ENCODE results near the gene VPS51. TPM values are rescaled to one million over a fixed set of nuclear protein-coding genes. Genes with fewer than 3 reads are reported as not detected.

Gene VPS51
- total and polyA plus RNA-seq, 10 of the 15 experiments (the other 5 are each of a cell fraction or from before 2014, with no cell fraction given): 1.5 to 279 (median 53.2) TPM

DNA sequence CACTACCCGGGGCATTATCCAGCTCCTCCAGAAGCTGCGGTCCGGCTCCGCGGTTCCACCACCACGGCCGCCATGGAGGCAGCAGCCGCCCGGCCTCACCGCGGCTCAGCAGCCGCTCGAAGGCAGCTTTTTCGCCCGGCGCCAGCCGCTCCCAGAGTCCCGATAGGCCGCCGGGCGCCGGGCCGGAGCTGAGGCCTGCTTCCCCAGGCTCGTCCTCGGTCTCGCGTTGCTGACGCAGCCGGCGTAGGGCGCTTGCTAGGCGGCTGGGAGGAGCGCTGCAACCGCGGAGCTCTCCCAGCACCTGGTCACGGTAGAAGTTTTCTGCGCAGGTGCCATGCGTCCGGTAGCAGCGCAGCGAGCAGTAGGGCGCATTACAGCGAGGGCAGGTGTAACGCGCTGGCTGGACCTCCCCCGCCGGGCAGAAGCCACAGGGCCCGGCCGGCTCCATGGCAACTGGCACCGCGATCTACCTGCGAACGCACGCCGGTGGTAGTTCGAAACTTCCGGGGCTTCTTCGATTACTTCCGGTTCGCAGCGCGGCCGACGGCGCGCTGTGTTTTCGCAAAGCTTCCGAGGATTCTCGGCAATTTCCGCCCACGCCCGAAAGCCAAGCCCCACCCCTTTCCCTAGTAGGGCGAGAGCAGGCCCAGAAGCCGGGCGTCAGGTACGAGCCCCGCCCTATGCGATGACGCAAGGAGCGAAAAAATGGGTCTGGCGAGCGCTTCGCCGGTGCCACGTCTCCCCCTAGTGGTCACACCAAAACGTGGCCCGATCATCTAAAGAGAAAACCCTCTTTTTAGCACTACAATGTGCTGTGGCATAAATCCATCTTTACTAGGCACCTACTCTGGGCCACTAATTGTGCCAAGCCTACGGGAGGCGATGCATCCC is 21.4 kb downstream of the VPS51 start, which contains the start of gene ZNHIT2:
Gene ZNHIT2, minus strand, starts transcription at position 496 of the 891 bp plus-strand sequence. Its CDS starts 48 bp downstream, at position 448.
- H3K4me3 ChIP-seq: peak within 1 kb of the TSS; percentile 76
- H3K4me1 ChIP-seq (ENCODE audit: control insufficient read depth, insufficient read depth, low read length): peaks cover 29% of the 10 kb centered on the region
- ChIA-PET SMC1A (ENCODE audit: uncharacterized antibody, unreplicated experiment) (interaction anchor here (1.0 to 2.8 kb wide), 7 partner anchors 17 to 269 kb away, joined by 3 to 11 read pairs (median 5); partner anchors contain the start of genes ARL2 and SYVN1), POLR2A (interaction anchor here (0.5 to 1.5 kb wide), 5 partner anchors 8 to 414 kb away, joined by 3 to 7 read pairs (median 3); partner anchors contain the start of genes CAPN1 and SYVN1), RAD21 (ENCODE audit: unreplicated experiment) (interaction anchor here (0.6 to 2.3 kb wide), 11 partner anchors 12 to 339 kb away, joined by 3 to 12 read pairs (median 5); partner anchors contain the start of genes ARL2, CAPN1, SF1 and SYVN1), CTCF (interaction anchor here (0.7 to 3.5 kb wide), 24 partner anchors 11 to 339 kb away, joined by 3 to 37 read pairs (median 3); partner anchors contain the start of genes ARL2, ATG2A, CAPN1 and SF1)
- H3K4me2 ChIP-seq (ENCODE audit: control insufficient read depth, insufficient read depth): peak within 1 kb of the TSS; percentile 90
- H3K27ac ChIP-seq (ENCODE audit: control insufficient read depth, insufficient read depth): peak within 1 kb of the TSS; percentile 68
- H3K36me3 ChIP-seq (ENCODE audit: control insufficient read depth in 2 of 2, insufficient read depth in 2 of 2, low read length in 1 of 2): peaks cover 9 to 19% of the 10 kb centered on the region in 2 experiments
- WGBS (ENCODE audit: insufficient coverage, insufficient replicate concordance, low lambda C conversion rate, missing lambda C conversion rate): 1% methylated on average over 89 of the region's 89 CpGs
- peak within 1 kb of the TSS; percentile 67 for H2AFZ ChIP-seq (ENCODE audit: control insufficient read depth, low read depth, low read length)
- in situ Hi-C loops (cut with MboI): no loop called here
- intact Hi-C loops (cut with micrococcal nuclease; ENCODE audit: unreplicated experiment): loop anchor here (1.0 to 10.0 kb wide), 5 partner anchors 77 to 343 kb away; partner anchors contain the start of genes DPF2, SAC3D1 and SF1
- H3K79me2 ChIP-seq (ENCODE audit: control insufficient read depth, insufficient read depth, low read length): peaks cover 48% of the 10 kb centered on the region
- peak; percentile 97 for DNase-seq (ENCODE audit: low read depth, low spot score)
- peak; percentile 75 for ATAC-seq
- H4K20me1 ChIP-seq (ENCODE audit: control insufficient read depth, insufficient read depth): no peaks in the 10 kb centered on the region; the same call in 1 of the 2 replicates
- FAIRE-seq: peak; percentile 97
- no peaks in the 10 kb centered on the region for H3K9me3 ChIP-seq (replicated peaks; ENCODE audit: control insufficient read depth, insufficient read depth, low read length)
- no TSS peak for BruUV-seq (replicated peaks)
- H3K27me3 ChIP-seq (replicated peaks in 1 of 2; ENCODE audit: control insufficient read depth in 2 of 2, insufficient read depth in 2 of 2, low read length in 1 of 2): no peaks in the 10 kb centered on the region
- H3K9ac ChIP-seq (ENCODE audit: control insufficient read depth, insufficient read depth, low read length): peak within 1 kb of the TSS; percentile 75
- peak; percentile 81 for TF ChIP-seq POLR2AphosphoS2 (IDR thresholded peaks at IDR 0.05; ENCODE audit: low read depth, low read length)
- TF ChIP-seq, protein P1, sequence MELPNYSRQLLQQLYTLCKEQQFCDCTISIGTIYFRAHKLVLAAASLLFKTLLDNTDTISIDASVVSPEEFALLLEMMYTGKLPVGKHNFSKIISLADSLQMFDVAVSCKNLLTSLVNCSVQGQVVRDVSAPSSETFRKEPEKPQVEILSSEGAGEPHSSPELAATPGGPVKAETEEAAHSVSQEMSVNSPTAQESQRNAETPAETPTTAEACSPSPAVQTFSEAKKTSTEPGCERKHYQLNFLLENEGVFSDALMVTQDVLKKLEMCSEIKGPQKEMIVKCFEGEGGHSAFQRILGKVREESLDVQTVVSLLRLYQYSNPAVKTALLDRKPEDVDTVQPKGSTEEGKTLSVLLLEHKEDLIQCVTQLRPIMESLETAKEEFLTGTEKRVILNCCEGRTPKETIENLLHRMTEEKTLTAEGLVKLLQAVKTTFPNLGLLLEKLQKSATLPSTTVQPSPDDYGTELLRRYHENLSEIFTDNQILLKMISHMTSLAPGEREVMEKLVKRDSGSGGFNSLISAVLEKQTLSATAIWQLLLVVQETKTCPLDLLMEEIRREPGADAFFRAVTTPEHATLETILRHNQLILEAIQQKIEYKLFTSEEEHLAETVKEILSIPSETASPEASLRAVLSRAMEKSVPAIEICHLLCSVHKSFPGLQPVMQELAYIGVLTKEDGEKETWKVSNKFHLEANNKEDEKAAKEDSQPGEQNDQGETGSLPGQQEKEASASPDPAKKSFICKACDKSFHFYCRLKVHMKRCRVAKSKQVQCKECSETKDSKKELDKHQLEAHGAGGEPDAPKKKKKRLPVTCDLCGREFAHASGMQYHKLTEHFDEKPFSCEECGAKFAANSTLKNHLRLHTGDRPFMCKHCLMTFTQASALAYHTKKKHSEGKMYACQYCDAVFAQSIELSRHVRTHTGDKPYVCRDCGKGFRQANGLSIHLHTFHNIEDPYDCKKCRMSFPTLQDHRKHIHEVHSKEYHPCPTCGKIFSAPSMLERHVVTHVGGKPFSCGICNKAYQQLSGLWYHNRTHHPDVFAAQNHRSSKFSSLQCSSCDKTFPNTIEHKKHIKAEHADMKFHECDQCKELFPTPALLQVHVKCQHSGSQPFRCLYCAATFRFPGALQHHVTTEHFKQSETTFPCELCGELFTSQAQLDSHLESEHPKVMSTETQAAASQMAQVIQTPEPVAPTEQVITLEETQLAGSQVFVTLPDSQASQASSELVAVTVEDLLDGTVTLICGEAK (IDR thresholded peaks at IDR 0.05; ENCODE audit: borderline replicate concordance): peak; percentile 98
- no peak for TF ChIP-seq RFX5 (IDR thresholded peaks at IDR 0.05; ENCODE audit: low read depth, low read length)
- TF ChIP-seq TCF7 (IDR thresholded peaks at IDR 0.05; ENCODE audit: borderline replicate concordance): no peak
- TF ChIP-seq NR2C2 (IDR thresholded peaks at IDR 0.05; ENCODE audit: borderline replicate concordance, control insufficient read depth, insufficient read length, low read depth): peak; percentile 79
- TF ChIP-seq SP1 (IDR thresholded peaks at IDR 0.05; ENCODE audit: low read depth, low read length): peak; percentile 47
- TF ChIP-seq CBFB (IDR thresholded peaks at IDR 0.05; ENCODE audit: low read depth): peak; percentile 77; the same call in 1 of the 2 replicates
- peak; percentile 32; the same call in 1 of the 2 replicates for TF ChIP-seq PAX5 (IDR thresholded peaks at IDR 0.05; ENCODE audit: borderline replicate concordance, low read depth, low read length)
- TF ChIP-seq, protein P2, sequence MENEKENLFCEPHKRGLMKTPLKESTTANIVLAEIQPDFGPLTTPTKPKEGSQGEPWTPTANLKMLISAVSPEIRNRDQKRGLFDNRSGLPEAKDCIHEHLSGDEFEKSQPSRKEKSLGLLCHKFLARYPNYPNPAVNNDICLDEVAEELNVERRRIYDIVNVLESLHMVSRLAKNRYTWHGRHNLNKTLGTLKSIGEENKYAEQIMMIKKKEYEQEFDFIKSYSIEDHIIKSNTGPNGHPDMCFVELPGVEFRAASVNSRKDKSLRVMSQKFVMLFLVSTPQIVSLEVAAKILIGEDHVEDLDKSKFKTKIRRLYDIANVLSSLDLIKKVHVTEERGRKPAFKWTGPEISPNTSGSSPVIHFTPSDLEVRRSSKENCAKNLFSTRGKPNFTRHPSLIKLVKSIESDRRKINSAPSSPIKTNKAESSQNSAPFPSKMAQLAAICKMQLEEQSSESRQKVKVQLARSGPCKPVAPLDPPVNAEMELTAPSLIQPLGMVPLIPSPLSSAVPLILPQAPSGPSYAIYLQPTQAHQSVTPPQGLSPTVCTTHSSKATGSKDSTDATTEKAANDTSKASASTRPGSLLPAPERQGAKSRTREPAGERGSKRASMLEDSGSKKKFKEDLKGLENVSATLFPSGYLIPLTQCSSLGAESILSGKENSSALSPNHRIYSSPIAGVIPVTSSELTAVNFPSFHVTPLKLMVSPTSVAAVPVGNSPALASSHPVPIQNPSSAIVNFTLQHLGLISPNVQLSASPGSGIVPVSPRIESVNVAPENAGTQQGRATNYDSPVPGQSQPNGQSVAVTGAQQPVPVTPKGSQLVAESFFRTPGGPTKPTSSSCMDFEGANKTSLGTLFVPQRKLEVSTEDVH (IDR thresholded peaks at IDR 0.05; ENCODE audit: low read depth, partially characterized antibody): peak; percentile 91
- peak; percentile 56; the same call in 1 of the 2 replicates for TF ChIP-seq FOXM1 (IDR thresholded peaks at IDR 0.05; ENCODE audit: low read depth, low read length)
- no peak for TF ChIP-seq SUPT20H (IDR thresholded peaks at IDR 0.05; ENCODE audit: borderline replicate concordance, control insufficient read depth, low read depth, low read length)

Data from GM12878 (cell line).